ENCODE measurements around the gene AGAP1. TPM values are rescaled to one million over a fixed set of nuclear protein-coding genes. Genes with fewer than 3 reads are reported as not detected.

The AGAP1 gene
- total and polyA plus RNA-seq, 11 donors: 5.9 to 21.6 (median 18.9) TPM

DNA sequence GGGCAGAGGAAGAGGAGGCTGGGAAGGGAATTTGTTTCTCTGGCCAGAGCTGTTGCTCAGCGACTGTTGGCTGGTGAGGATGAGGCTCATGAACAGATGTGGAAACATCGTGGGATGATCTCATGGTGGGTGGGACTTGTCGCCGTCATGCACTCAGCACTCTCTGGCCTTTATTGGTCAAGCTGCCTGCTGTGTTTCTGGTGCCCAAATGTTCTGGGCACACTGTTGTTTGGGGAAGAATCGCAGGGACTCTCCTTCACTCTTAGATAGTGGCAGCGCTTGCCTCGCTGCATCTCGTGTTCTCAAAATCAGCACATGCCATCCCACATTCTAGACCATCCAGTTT, 145.6 kb downstream of the AGAP1 start:
- TF ChIP-seq, protein P1, sequence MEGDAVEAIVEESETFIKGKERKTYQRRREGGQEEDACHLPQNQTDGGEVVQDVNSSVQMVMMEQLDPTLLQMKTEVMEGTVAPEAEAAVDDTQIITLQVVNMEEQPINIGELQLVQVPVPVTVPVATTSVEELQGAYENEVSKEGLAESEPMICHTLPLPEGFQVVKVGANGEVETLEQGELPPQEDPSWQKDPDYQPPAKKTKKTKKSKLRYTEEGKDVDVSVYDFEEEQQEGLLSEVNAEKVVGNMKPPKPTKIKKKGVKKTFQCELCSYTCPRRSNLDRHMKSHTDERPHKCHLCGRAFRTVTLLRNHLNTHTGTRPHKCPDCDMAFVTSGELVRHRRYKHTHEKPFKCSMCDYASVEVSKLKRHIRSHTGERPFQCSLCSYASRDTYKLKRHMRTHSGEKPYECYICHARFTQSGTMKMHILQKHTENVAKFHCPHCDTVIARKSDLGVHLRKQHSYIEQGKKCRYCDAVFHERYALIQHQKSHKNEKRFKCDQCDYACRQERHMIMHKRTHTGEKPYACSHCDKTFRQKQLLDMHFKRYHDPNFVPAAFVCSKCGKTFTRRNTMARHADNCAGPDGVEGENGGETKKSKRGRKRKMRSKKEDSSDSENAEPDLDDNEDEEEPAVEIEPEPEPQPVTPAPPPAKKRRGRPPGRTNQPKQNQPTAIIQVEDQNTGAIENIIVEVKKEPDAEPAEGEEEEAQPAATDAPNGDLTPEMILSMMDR (IDR thresholded peaks at IDR 0.05): no peak
- no peak for TF ChIP-seq POLR2A (IDR thresholded peaks at IDR 0.05)
- peaks cover 7 to 65% (median 39%) of the 10 kb centered on the region in 12 donors for H3K4me1 ChIP-seq
- intact Hi-C loops (cut with DNase I): no loop called here
- WGBS, 4 donors: 42 to 62% (median 58%) methylated on average over 8 of the region's 8 CpGs
- H3K27me3 ChIP-seq: no peaks in the 10 kb centered on the region
- no peaks in the 10 kb centered on the region for H3K36me3 ChIP-seq
- DNase-seq (peak in 4 of 5 donors; percentile 76 to 83 (median 79)), ATAC-seq (peak; percentile 75 to 89 (median 84))
- H3K4me3 ChIP-seq: no peak overlapping the region
- no peaks in the 10 kb centered on the region for H3K9me3 ChIP-seq
- peak overlapping the region; percentile 31 to 89 (median 66) for H3K27ac ChIP-seq

DNA sequence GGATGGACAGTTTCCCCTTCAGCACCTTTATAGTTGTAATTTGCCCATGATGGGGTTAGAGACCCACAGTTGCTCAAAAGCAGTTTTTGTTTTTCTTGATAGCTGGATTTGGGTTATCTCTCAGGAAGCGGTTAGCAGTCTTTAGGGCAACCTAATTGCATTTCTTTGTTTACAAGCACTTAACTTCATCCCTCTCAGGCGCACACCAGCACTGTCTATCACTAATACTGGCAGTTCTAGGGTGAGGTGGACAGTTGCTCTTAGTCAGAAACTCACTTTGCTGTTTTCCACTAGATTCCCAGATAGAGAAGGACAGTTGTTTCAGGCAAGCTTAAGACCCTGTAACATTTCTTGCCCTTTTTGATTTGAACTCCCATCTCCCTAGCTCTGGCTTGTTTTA, 146.0 kb downstream of the AGAP1 start:
- H3K36me3 ChIP-seq: no peaks in the 10 kb centered on the region
- no peak overlapping the region for H3K4me3 ChIP-seq
- no peaks in the 10 kb centered on the region for H3K9me3 ChIP-seq
- H3K27ac ChIP-seq: peak overlapping the region; percentile 20 to 89 (median 66)
- ATAC-seq (no peak), DNase-seq (no peak)
- no peaks in the 10 kb centered on the region for H3K27me3 ChIP-seq
- TF ChIP-seq, protein P1 (IDR thresholded peaks at IDR 0.05): no peak
- no peak for TF ChIP-seq POLR2A (IDR thresholded peaks at IDR 0.05)
- H3K4me1 ChIP-seq: peaks cover 7 to 68% (median 39%) of the 10 kb centered on the region in 12 donors
- 76 to 89% (median 80%) methylated on average over 2 of the region's 2 CpGs for WGBS, 4 donors
- intact Hi-C loops (cut with DNase I): loop anchor here in 1 of 10 donors (5.0 kb wide), 1 partner anchor 33 kb away; no protein-coding TSS in a partner anchor

DNA sequence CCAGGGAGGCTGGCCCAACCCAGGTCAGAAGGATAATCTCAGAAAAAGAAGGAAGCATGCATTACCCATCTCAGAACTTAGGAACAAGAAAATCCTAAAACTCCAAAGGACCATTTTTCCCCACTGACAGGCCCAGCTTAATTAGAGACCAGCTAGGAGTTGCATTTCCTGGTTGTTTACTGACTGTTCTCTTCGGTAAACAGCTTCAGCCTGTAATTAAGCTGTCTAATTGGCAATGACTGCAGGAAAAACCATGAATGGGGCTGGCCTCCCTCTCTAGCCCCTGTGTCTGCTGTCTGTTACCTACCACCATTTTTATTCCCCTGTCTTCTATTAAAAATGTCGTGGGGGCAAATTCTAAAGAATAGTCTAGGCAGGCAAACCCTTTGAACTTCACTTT, 146.5 kb downstream of the AGAP1 start:
- Histone ChIP-seq H3K36me3 (no peaks in the 10 kb centered on the region), H3K4me1 (peaks cover 7 to 68% (median 39%) of the 10 kb centered on the region in 12 donors), H3K9me3 (no peaks in the 10 kb centered on the region), H3K27me3 (no peaks in the 10 kb centered on the region), H3K27ac (peak overlapping the region in 10 of 12 donors; percentile 31 to 89 (median 68)), H3K4me3 (no peak overlapping the region)
- DNase-seq (no peak), ATAC-seq (no peak)
- 72 to 77% (median 73%) methylated on average over 2 of the region's 2 CpGs for WGBS, 4 donors
- intact Hi-C loops (cut with DNase I): loop anchor here in 1 of 10 donors (5.0 kb wide), 1 partner anchor 33 kb away; no protein-coding TSS in a partner anchor
- TF ChIP-seq, protein P1 (IDR thresholded peaks at IDR 0.05): no peak
- TF ChIP-seq POLR2A (IDR thresholded peaks at IDR 0.05): no peak

DNA sequence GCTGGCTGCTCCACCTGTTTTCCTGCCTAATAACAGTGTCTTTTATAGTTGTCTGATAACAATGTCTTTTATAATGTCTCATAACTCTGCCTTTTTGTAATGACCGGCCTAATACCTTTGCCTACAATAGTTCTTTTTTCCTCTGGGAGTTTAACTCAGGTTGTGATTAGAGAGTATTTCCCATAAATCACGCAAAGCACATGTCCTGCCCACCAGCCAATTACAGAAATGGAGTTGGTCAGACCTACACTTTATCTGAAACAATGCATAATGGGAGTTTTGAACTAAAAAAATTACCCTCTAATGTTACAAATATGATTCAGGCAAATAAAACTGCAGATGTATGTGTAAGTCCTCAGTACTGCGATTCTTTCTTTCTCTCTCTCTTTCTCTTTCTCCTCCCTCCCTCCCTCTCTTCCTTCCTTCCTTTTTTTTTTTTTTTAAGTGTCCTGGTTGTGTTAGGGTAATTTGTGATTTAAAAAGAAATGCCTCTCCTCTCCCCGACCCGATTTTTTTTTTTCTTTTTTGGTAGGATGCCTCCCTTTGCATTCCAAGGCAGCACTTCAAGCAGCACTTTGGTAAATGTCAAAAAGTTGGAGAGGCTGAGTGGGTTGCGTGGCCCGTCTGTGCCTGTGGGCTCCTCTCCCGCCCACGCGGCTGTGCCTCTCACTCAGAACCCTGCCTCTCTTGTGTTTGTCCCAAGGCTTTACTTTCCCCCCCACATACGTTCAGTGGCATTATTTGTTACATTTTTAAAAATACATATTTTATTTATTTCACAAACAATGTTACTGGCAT, 147.3 kb downstream of the AGAP1 start:
- H3K4me1 ChIP-seq: peaks cover 7 to 68% (median 39%) of the 10 kb centered on the region in 12 donors
- 40 to 49% (median 43%) methylated on average over 11 of the region's 11 CpGs for WGBS, 4 donors

More for the DNA sequence above, 147.3 kb downstream of the AGAP1 start:
- Histone ChIP-seq H3K9me3 (no peaks in the 10 kb centered on the region), H3K27ac (peak overlapping the region in 10 of 12 donors; percentile 23 to 89 (median 68)), H3K4me3 (no peak overlapping the region), H3K27me3 (no peaks in the 10 kb centered on the region), H3K36me3 (no peaks in the 10 kb centered on the region)
- ATAC-seq (peak in 2 of 4 donors; percentile 51 to 70), DNase-seq (peak in 1 of 5 donors; percentile 73)
- TF ChIP-seq, protein P1 (IDR thresholded peaks at IDR 0.05): no peak
- TF ChIP-seq POLR2A (IDR thresholded peaks at IDR 0.05): no peak
- intact Hi-C loops (cut with DNase I): loop anchor here in 1 of 10 donors (5.0 kb wide), 1 partner anchor 34 kb away; no protein-coding TSS in a partner anchor

Measured in heart left ventricle (tissue), 16 donors.